Endothelial cell of umbilical vein (primary cell): ENCODE measurements around the gene SMAP1. TPM values are rescaled to one million over a fixed set of nuclear protein-coding genes. Genes with fewer than 3 reads are reported as not detected.

ENCODE experiments used
- BruUV-seq: library from RNA; stranded (reverse); fragments of 400-500 nt; replicated peaks from 2 replicates; lab custom pipeline; 2021; lab: Mats Ljungman, UMichigan
- CTCF ChIA-PET: fragments of 300-600, 350-600 bp; sonication (Branson Sonifier 250); formaldehyde crosslinking; loops from one replicate; lab custom pipeline; 2021; ENCODE audit warnings: antibody characterized with exemption, inconsistent platforms; lab: Charles Lee
- POLR2A ChIA-PET: fragments of 300-600, 350-600 bp; sonication (Branson Sonifier 250); formaldehyde crosslinking; loops from one replicate; lab custom pipeline; 2021; ENCODE audit warnings: antibody characterized with exemption, inconsistent platforms; lab: Charles Lee
- DNase-seq: peaks from one replicate; pipeline ENCODE4 v3.0.0-alpha.2; 2011; ENCODE audit warnings: low read depth, low spot score
- FAIRE-seq: peaks from 2 replicates; lab custom pipeline; 2011; peaks lifted over from hg19 to GRCh38; lab: Jason Lieb, UNC
- H2AFZ ChIP-seq: 2 replicates; pipeline ENCODE4 v1.6.0; 2012; ENCODE audit warnings: low read depth, low read length, control low read depth, inconsistent platforms
- H3K27ac ChIP-seq: 2 replicates; pipeline ENCODE4 v1.5.1; 2011; ENCODE audit warnings: low read depth, mild to moderate bottlenecking, control low read depth, low read length, moderate library complexity; ENCODE audit not compliant: insufficient read depth
- H3K27me3 ChIP-seq, 2 experiments: 2 replicates each; pipeline versions ENCODE4 v1.6.0 to v1.6.1; 2011; ENCODE audit warnings: low read length in 2 of 2, mixed read lengths in 1 of 2; ENCODE audit not compliant: control insufficient read depth in 2 of 2, insufficient read depth in 2 of 2
- H3K36me3 ChIP-seq, 2 experiments: 2 replicates in 1 of 2; 3 replicates in 1 of 2; pipeline ENCODE4 v1.5.1; 2011; ENCODE audit warnings: low read length in 2 of 2, mild to moderate bottlenecking in 1 of 2, moderate library complexity in 1 of 2; ENCODE audit not compliant: control insufficient read depth in 2 of 2, insufficient read depth in 2 of 2; ENCODE audit errors: extremely low read depth in 1 of 2
- H3K4me1 ChIP-seq: 3 replicates; pipeline ENCODE4 v1.5.1; 2011; ENCODE audit warnings: mild to moderate bottlenecking, low read length; ENCODE audit not compliant: control insufficient read depth, insufficient read depth; ENCODE audit errors: extremely low read depth
- H3K4me2 ChIP-seq: 2 replicates; pipeline ENCODE4 v1.6.1; 2011; ENCODE audit warnings: low read length, control low read depth, mixed read lengths; ENCODE audit not compliant: insufficient read depth
- H3K4me3 ChIP-seq, 3 experiments: fragments of 200-600 bp in 1 of 3; sonication (generic), shearing (Covaris generic) in 1 of 3; replicated peaks in 1 of 3; 2 replicates each; pipeline ENCODE4 v1.5.1; 2011 to 2016; ENCODE audit warnings: control low read depth in 3 of 3, low read length in 3 of 3, mild to moderate bottlenecking in 2 of 3, inconsistent platforms in 1 of 3, low read depth in 1 of 3, moderate library complexity in 1 of 3; ENCODE audit not compliant: insufficient read depth in 1 of 3
- H3K79me2 ChIP-seq: 2 replicates; pipeline ENCODE4 v1.6.0; 2012; ENCODE audit warnings: low read length, inconsistent platforms; ENCODE audit not compliant: control insufficient read depth, insufficient read depth
- H3K9ac ChIP-seq: replicated peaks from 2 replicates; pipeline ENCODE3; 2011; ENCODE audit warnings: low read length, control low read depth; ENCODE audit not compliant: insufficient read depth; ENCODE audit errors: extremely low read depth
- H3K9me1 ChIP-seq: replicated peaks from 3 replicates; pipeline ENCODE4 v1.6.0; 2011; ENCODE audit warnings: mild to moderate bottlenecking, low read length; ENCODE audit not compliant: control insufficient read depth, insufficient read depth; ENCODE audit errors: extremely low read depth
- H3K9me3 ChIP-seq: replicated peaks from 2 replicates; pipeline ENCODE4 v1.5.1; 2012; ENCODE audit warnings: low read length, inconsistent platforms; ENCODE audit not compliant: control insufficient read depth, insufficient read depth
- H4K20me1 ChIP-seq: replicated peaks from 2 replicates; pipeline ENCODE3; 2011; ENCODE audit warnings: mild to moderate bottlenecking, low read length; ENCODE audit not compliant: control insufficient read depth, insufficient read depth; ENCODE audit errors: extremely low read depth
- CTCF ChIP-seq, 2 donors: IDR thresholded peaks; 1 replicate in 1 of 2; 2 replicates in 1 of 2; pipeline ENCODE4 v1.5.1; 2011; ENCODE audit warnings: low read length in 2 of 2, mild to moderate bottlenecking in 2 of 2, moderate library complexity in 2 of 2, control low read depth in 1 of 2, inconsistent platforms in 1 of 2, low read depth in 1 of 2; ENCODE audit not compliant: insufficient read depth in 1 of 2; ENCODE audit errors: extremely low read depth in 1 of 2
- EZH2 ChIP-seq: IDR thresholded peaks from 2 replicates; pipeline ENCODE4 v1.6.1; 2012; ENCODE audit warnings: borderline replicate concordance, low read depth, mild to moderate bottlenecking, moderate library complexity, low read length, inconsistent platforms; ENCODE audit not compliant: severe bottlenecking
- FOS ChIP-seq: IDR thresholded peaks from 2 replicates; pipeline ENCODE4 v1.6.1; 2011; ENCODE audit warnings: mild to moderate bottlenecking, low read length, moderate library complexity, borderline replicate concordance; ENCODE audit not compliant: insufficient read depth
- GATA2 ChIP-seq: IDR thresholded peaks from 2 replicates; pipeline ENCODE4 v1.7.0; 2011; ENCODE audit warnings: low read depth, mild to moderate bottlenecking, moderate library complexity, mixed read lengths, low read length; ENCODE audit not compliant: insufficient read length, insufficient read depth
- JUN ChIP-seq: IDR thresholded peaks from 2 replicates; pipeline ENCODE4 v1.6.1; 2011; ENCODE audit warnings: borderline replicate concordance, low read depth; ENCODE audit not compliant: insufficient read length, insufficient read depth
- MYC ChIP-seq: IDR thresholded peaks from one replicate; pipeline ENCODE4 v1.6.1; 2011; ENCODE audit warnings: mild to moderate bottlenecking, low read depth, low read length
- POLR2AphosphoS5 ChIP-seq: IDR thresholded peaks from 2 replicates; pipeline ENCODE4 v1.6.1; 2012; ENCODE audit warnings: low read depth, mild to moderate bottlenecking, control low read depth, low read length, moderate library complexity; ENCODE audit not compliant: insufficient read depth
- dilution Hi-C: fragments of 300-500 bp; cut with MboI; formaldehyde crosslinking; loops from one replicate; pipeline ENCODE4 v1.15.0; 2019; ENCODE audit warnings: low sequenced_read_pairs; ENCODE audit not compliant: extremely low pct_ligation_motif_present
- intact Hi-C: fragments of 100-400 bp; cut with micrococcal nuclease; formaldehyde crosslinking; loops from one replicate; pipeline ENCODE4 v1.10.0; 2022
- polyA plus RNA-seq, 4 experiments: library from polyadenylated mRNA; depleted of rRNA in 3 of 4; stranded (reverse) in 3 of 4; unstranded in 1 of 4; fragments of >200 nt; gene quantifications; 2 replicates each; pipeline versions ENCODE4 v1.2.1 to v1.2.3, GENCODE V29; 2011 to 2012; ENCODE audit warnings: missing spikeins in 1 of 4
- total RNA-seq: library from RNA; stranded (reverse); gene quantifications from 2 replicates; pipeline ENCODE4 v1.2.3, GENCODE V29; 2021

SMAP1 gene
- total and polyA plus RNA-seq, 2 donors (not counting 3 experiments of a cell fraction or from before 2014, with no cell fraction given) = 14.6 to 24.6 TPM

- H3K4me1 ChIP-seq = no peaks in the 10 kb centered on the region
- ChIA-PET CTCF (interaction anchor here (1.9 kb wide), 1 partner anchor 139 kb away, joined by 6 read pairs; no protein-coding TSS in a partner anchor), POLR2A (interaction anchor here (0.6 kb wide), 1 partner anchor 12 kb away, joined by 5 read pairs; no protein-coding TSS in a partner anchor)
- intact Hi-C loops (no loop called here), dilution Hi-C loops (no loop called here)
- no peak overlapping the region for H3K9ac ChIP-seq
- H3K9me3 ChIP-seq = no peaks in the 10 kb centered on the region
- H4K20me1 ChIP-seq = no peaks in the 10 kb centered on the region
- no TSS peak for BruUV-seq
- no peaks in the 10 kb centered on the region for H3K9me1 ChIP-seq
- TF ChIP-seq EZH2 (no peak), CTCF (IDR thresholded peaks at IDR 0.05; ENCODE audit: extremely low read depth in 1 of 2, insufficient read depth in 1 of 2, low read depth in 1 of 2, low read length in 2 of 2) (no peak), JUN (no peak), FOS (no peak), GATA2 (no peak), POLR2AphosphoS5 (no peak), MYC (no peak)
- H3K4me3 ChIP-seq = no peak overlapping the region
- H2AFZ ChIP-seq = no peak overlapping the region
- H3K79me2 ChIP-seq = no peaks in the 10 kb centered on the region
- DNase-seq (no peak), FAIRE-seq (no peak)
- no peaks in the 10 kb centered on the region for H3K36me3 ChIP-seq
- H3K27ac ChIP-seq = no peak overlapping the region
- no peaks in the 10 kb centered on the region for H3K27me3 ChIP-seq
- no peak overlapping the region for H3K4me2 ChIP-seq
These were observed 178.6 kb downstream of the SMAP1 start for GRCh38 chr6:70846207-70846835.
